Measurements from ENCODE around the gene ELMOD3. TPM values are rescaled to one million over a fixed set of nuclear protein-coding genes. Genes with fewer than 3 reads are reported as not detected.
A peak's percentile ranks its signal among the peaks of the same experiment; 100 is the strongest.
"Not testable (repeated sequence)": the region's sequence is repeated elsewhere in the genome, so short reads cannot be mapped to it uniquely, and the experiment has no call there.

Gene ELMOD3
- total and polyA plus RNA-seq, 7 donors, result 16.0 to 33.2 (median 18.9) TPM

DNA sequence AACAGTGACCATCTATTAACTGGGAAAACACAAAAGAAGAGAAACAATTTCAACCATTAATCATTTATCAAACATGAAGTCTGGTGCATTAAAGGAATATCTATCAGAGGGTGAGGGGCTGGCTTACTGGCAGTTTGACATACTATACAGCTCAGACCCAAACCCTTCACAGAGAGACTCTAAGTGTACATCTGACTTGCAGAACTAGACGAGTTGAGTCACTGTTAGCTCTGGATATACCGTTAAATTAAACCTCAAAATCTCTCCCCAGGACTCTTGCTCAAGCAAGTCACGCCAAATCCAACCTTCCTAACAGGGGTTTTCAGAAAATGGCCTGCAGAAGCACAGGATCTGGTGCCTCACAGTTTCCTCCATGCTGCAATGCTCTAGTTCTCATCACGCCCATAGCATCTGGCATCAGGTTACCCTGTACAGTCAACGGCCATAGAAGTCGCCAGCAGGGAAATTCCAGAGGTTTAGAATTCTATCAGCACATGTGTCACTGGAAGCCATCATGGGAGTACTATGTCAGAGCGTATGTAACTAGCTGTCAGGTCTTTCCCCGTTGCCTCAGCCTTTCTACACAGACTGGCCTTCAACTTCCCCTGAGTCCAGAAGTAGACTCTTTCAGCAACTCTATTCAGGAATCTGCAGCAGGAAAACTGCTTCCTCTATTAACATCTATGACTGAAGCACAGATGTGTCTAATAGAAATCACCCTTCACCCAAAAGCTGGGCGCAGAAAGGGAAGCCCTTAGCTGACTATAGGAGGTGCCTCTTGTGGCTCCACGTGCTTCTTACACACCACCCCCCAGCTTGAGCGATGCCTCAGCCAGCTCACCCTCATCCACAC lies 36.1 kb upstream of the ELMOD3 start:
- Histone ChIP-seq H3K36me3 (ENCODE audit: insufficient read depth in 1 of 2, low read depth in 1 of 2) (peaks cover 6 to 73% of the 10 kb centered on the region in 2 donors), H3K27me3 (ENCODE audit: insufficient read depth in 3 of 3, low read length in 2 of 3) (no peaks in the 10 kb centered on the region), H3K9me3 (no peaks in the 10 kb centered on the region), H3K27ac (peak overlapping the region; percentile 56), H3K4me1 (peaks cover 14% of the 10 kb centered on the region), H3K4me3 (no peak overlapping the region)
- no peak for TF ChIP-seq CTCF (IDR thresholded peaks at IDR 0.05)
- intact Hi-C loops (cut with DNase I), result no loop called here
- DNase-seq (no peak), ATAC-seq (peak; percentile 71 to 83 (median 81))
- 45 to 59% (median 53%) methylated on average over 11 of the region's 11 CpGs for WGBS, 3 donors

GRCh38 chr2:85319796-85320195 lies 34.8 kb upstream of the ELMOD3 start:
- Histone ChIP-seq H3K27ac (no peak overlapping the region), H3K36me3 (ENCODE audit: insufficient read depth in 1 of 2, low read depth in 1 of 2) (peaks cover 8 to 78% of the 10 kb centered on the region in 2 donors), H3K4me3 (no peak overlapping the region), H3K27me3 (ENCODE audit: insufficient read depth in 3 of 3, low read length in 2 of 3) (no peaks in the 10 kb centered on the region), H3K9me3 (no peaks in the 10 kb centered on the region), H3K4me1 (peaks cover 20% of the 10 kb centered on the region)
- DNase-seq (no peak), ATAC-seq (no peak)
- TF ChIP-seq CTCF (IDR thresholded peaks at IDR 0.05), result no peak
- whole genome bisulfite sequencing, 3 donors, result 91 to 94% (median 92%) methylated on average over 4 of the region's 4 CpGs
- intact Hi-C loops (cut with DNase I), result no loop called here

DNA sequence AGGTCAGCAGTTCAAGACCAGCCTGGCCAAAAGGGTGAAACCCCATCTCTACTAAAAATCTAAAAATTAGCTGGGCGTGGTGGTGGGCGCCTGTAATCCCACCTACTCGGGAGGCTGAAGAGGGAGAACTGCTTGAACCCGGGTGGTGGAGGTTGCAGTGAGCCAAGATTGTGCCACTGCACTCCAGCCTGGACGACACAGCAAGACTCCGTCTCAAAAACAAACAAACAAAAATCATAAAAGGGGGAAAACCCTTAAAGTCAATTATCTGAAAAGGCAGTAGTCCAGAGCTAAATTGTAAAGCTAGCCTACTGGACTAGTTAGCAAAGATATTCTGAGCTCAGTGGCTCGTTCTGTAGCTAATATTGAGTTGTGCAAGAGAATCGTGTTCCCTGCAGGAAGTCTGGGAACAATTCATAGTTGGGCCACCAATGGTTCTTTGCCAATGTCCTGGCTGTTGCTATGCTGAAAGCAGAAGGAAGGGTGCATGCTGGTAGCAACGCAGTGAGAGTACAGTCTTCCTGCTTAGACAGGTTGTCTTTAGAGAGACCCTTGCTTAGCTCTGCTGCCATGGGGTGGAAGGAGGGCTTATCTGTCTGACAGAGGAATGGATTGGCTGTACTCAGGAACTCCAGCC lies 31.1 kb upstream of the ELMOD3 start:
- TF ChIP-seq CTCF (IDR thresholded peaks at IDR 0.05), result no peak
- Histone ChIP-seq H3K4me3 (no peak overlapping the region), H3K27ac (no peak overlapping the region), H3K4me1 (peaks cover 36% of the 10 kb centered on the region), H3K9me3 (no peaks in the 10 kb centered on the region), H3K36me3 (ENCODE audit: insufficient read depth in 1 of 2, low read depth in 1 of 2) (peaks cover 4 to 54% of the 10 kb centered on the region in 2 donors), H3K27me3 (ENCODE audit: insufficient read depth in 3 of 3, low read length in 2 of 3) (no peaks in the 10 kb centered on the region)
- intact Hi-C loops (cut with DNase I), result no loop called here
- ATAC-seq, result no peak
- 72 to 81% (median 78%) methylated on average over 9 of the region's 9 CpGs for WGBS, 3 donors
- no peak for DNase-seq

GRCh38 chr2:85323988-85324367 lies 30.6 kb upstream of the ELMOD3 start:
- ATAC-seq; H3K27me3 ChIP-seq (ENCODE audit: insufficient read depth in 3 of 3, low read length in 2 of 3); H3K27ac ChIP-seq; DNase-seq; intact Hi-C loops (cut with DNase I); H3K4me3 ChIP-seq; H3K9me3 ChIP-seq: not testable (repeated sequence)
- Histone ChIP-seq H3K4me1 (peaks cover 33% of the 10 kb centered on the region), H3K36me3 (ENCODE audit: insufficient read depth in 1 of 2, low read depth in 1 of 2) (peaks cover 4 to 54% of the 10 kb centered on the region in 2 donors)
- 87 to 91% (median 90%) methylated on average over 8 to 11 of the region's 11 CpGs for WGBS, 3 donors
